GM18526 (cell line): ENCODE results near the gene TPM2.

Experiments
- POLR2A ChIP-seq: IDR thresholded peaks from 3 replicates; pipeline ENCODE4 v1.6.1; 2011; ENCODE audit not compliant: insufficient read length; ENCODE audit errors: extremely low read depth

Gene TPM2

DNA sequence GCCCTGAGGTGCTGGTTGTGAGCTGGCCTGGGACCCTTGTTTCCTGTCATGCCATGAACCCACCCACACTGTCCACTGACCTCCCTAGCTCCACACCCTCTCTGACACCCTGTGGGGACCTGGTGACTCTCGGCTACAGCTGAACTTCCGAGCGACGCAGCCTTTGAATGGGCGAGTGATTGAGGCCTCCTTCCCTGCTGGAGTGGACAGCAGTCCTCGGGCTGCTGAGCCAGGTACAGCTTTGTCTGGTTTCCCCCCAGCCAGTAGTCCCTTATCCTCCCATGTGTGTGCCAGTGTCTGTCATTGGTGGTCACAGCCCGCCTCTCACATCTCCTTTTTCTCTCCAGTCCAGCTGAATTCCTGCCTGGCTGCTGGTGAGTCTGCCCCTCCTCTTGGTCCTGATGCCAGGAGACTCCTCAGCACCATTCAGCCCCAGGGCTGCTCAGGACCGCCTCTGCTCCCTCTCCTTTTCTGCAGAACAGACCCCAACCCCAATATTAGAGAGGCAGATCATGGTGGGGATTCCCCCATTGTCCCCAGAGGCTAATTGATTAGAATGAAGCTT, 9.9 kb downstream of the TPM2 start:
- TF ChIP-seq POLR2A: no peak

GRCh38 chr9:35679091-35679490, 10.6 kb downstream of the TPM2 start:
- no peak for TF ChIP-seq POLR2A

DNA sequence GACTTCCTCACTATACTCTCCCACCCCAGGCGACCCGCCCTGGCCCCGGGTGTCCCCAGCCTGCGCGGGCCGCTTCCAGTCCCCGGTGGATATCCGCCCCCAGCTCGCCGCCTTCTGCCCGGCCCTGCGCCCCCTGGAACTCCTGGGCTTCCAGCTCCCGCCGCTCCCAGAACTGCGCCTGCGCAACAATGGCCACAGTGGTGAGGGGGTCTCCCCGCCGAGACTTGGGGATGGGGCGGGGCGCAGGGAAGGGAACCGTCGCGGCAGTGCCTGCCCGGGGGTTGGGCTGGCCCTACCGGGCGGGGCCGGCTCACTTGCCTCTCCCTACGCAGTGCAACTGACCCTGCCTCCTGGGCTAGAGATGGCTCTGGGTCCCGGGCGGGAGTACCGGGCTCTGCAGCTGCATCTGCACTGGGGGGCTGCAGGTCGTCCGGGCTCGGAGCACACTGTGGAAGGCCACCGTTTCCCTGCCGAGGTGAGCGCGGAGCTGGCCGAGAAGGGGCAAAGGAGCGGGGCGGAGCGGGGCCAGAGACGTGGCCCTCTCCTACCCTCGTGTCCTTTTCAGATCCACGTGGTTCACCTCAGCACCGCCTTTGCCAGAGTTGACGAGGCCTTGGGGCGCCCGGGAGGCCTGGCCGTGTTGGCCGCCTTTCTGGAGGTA, 13.9 kb downstream of the TPM2 start:
- TF ChIP-seq POLR2A: no peak

DNA sequence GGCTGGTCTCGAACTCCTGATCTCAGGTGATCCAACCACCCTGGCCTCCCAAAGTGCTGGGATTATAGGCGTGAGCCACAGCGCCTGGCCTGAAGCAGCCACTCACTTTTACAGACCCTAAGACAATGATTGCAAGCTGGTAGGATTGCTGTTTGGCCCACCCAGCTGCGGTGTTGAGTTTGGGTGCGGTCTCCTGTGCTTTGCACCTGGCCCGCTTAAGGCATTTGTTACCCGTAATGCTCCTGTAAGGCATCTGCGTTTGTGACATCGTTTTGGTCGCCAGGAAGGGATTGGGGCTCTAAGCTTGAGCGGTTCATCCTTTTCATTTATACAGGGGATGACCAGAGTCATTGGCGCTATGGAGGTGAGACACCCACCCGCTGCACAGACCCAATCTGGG, 14.5 kb downstream of the TPM2 start:
- no peak for TF ChIP-seq POLR2A

GRCh38 chr9:35674025-35674361, 15.7 kb downstream of the TPM2 start:
- no peak for TF ChIP-seq POLR2A

DNA sequence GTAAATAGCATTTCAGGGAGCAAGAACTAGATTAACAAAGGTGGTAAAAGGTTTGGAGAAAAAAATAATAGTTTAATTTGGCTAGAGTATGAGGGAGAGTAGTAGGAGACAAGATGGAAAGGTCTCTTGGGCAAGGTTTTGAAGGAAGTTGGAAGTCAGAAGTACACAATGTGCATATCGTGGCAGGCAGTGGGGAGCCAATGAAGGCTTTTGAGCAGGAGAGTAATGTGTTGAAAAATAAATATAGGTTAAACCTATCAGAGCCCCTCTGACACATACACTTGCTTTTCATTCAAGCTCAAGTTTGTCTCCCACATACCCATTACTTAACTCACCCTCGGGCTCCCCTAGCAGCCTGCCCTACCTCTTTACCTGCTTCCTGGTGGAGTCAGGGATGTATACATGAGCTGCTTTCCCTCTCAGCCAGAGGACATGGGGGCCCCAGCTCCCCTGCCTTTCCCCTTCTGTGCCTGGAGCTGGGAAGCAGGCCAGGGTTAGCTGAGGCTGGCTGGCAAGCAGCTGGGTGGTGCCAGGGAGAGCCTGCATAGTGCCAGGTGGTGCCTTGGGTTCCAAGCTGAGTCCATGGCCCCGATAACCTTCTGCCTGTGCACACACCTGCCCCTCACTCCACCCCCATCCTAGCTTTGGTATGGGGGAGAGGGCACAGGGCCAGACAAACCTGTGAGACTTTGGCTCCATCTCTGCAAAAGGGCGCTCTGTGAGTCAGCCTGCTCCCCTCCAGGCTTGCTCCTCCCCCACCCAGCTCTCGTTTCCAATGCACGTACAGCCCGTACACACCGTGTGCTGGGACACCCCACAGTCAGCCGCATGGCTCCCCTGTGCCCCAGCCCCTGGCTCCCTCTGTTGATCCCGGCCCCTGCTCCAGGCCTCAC, 16.3 kb downstream of the TPM2 start, which contains the start of gene CA9:
TSS of gene CA9 (plus strand) at position 797 of the 893 bp plus-strand sequence. CDS start at position 829, 32 bp downstream.
- TF ChIP-seq POLR2A: no peak

DNA sequence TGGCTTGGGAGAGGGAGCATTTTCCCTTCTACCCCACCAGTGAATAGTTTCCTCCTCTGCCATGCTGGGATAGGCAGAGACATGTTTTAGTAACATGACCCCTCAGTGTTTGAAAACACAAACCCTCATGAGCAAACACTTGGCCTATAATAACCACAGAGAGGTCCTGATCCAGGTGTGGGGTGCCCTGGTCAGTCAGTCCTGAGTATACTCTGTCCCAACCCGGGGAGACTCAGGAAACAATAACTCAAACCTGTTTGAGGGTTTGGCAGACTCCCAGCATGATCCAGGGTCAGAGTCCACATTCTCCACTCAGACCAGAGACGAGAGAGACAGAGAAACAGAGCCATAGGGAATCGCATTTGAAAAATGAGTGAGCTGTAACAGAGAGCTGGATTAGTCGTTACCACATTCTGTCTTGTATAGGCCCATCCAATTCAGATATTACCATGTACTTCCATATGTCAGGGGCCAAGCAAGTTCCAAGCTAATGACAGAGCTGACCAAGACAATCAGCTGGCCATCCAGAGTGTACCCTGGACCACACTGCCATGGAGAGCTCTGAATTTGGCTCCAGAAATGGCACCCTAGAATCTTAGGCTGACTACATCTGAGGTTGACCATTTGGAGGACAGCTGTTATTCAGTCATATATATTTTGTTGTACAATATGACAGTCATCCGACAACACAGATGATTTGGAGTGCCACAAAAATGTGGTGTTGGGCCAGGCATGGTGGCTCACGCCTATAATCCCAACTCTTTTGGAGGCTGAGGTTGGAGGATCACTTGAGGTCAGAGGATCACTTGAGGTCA, 20.2 kb downstream of the TPM2 start:
- no peak for TF ChIP-seq POLR2A

DNA sequence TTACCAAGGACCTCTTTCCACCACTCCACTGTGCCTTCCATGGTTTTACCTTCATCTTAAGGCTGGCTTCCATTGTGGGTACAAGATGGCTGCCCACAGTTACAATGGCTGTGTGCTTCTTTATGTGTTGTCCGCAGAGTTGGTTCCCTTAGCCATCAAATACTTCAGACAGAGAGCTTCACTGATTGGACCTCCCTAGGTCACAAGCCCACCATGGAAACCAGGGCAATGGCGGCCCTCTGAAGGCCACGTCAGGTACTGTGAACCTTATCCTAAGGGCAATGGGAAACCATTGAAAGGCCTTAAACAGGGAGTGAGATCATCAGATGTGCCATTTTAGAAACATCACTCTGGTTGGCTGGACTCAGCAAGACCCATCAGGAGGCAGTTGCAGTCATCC, 21.8 kb downstream of the TPM2 start:
- no peak for TF ChIP-seq POLR2A

GRCh38 chr9:35666549-35666948, 23.2 kb downstream of the TPM2 start:
- TF ChIP-seq POLR2A: no peak

GRCh38 chr9:35666045-35666444, 23.7 kb downstream of the TPM2 start:
- TF ChIP-seq POLR2A: no peak

- TF ChIP-seq POLR2A: no peak
Measured at GRCh38 chr9:35665471-35665818, 24.3 kb downstream of the TPM2 start.

DNA sequence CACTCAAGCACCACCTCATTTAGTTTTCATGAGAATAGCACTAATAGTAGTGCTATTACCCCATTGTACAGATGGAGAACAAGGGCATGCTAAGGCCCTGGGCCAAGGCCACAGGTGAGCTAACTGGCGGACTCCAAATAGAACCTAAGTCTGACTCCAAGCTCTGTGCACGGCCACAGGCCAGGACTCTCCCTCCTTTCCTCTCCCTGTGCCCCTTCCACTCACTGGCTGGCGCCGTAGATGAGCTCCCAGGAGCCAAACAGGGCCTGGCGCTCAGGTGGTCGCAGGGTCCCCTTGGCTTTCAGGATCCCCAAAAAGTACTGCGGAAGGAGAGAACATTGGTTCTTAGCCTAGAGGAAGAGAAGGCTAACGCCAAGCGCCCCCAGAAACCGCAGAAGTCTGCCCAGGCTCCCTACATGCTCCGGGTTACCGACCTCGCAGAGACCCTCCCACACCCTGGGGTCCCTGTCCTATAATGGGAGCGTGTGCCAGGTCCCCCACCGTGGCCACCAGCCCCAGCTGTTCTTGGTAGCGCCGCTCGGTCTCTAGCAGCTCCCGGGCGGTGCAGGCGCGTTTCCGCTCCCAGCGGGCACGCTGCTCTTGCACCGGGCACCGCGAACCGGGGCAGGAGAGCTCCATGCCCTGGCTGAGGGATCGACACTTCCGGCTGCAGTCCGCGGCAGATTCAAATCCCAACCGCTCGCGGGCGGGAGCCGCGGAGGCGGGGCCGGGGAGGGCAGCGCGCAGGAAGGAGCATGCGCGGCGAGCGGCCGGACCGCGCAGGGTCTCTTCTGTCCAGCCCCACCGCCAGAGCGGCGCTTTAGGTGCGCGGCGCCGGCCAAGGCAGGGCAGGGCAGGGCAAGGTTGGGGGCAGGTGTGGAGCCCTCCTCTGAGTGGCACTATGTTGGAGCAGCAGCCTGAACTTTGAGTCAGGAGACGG, 24.9 kb downstream of the TPM2 start, which contains the start of gene ARHGEF39:
TSS of gene ARHGEF39 (minus strand) at position 665 of the 940 bp plus-strand sequence. CDS start at position 639, 26 bp downstream.
- peak; percentile 76 for TF ChIP-seq POLR2A

GRCh38 chr9:35662437-35662836, 27.3 kb downstream of the TPM2 start:
- TF ChIP-seq POLR2A: no peak

- TF ChIP-seq POLR2A: no peak
Measured at GRCh38 chr9:35661756-35662350, 27.9 kb downstream of the TPM2 start.
